Omental fat pad (tissue), 4 donors: Measurements from ENCODE around the gene PARD6G. TPM values are rescaled to one million over a fixed set of nuclear protein-coding genes. Genes with fewer than 3 reads are reported as not detected.
"Not testable (repeated sequence)": the region's sequence is repeated elsewhere in the genome, so short reads cannot be mapped to it uniquely, and the experiment has no call there.

Experiments
- ATAC-seq: fragments of 150-250 bp; one replicate; pipeline ENCODE4 v1.9.1; 2016; ENCODE audit warnings: mild to moderate bottlenecking, moderate library complexity; ENCODE audit not compliant: low FRiP score
- DNase-seq: peaks from one replicate; pipeline ENCODE4 v3.0.0-alpha.2; 2019; ENCODE audit warnings: low spot score
- total RNA-seq, 4 donors: library from RNA; depleted of rRNA; stranded (reverse); fragments of >200 nt; gene quantifications; one replicate each; pipeline ENCODE4 v1.1.0, GENCODE V29; 2016
- TF ChIP-seq, protein P1 (sequence below), 3 donors: fragments of 450-650 bp; IDR thresholded peaks; one replicate each; pipeline ENCODE4 v1.5.1; 2016 to 2017; ENCODE audit warnings: antibody characterized with exemption in 3 of 3, mild to moderate bottlenecking in 3 of 3, moderate library complexity in 2 of 3

Gene PARD6G
- total RNA-seq, 4 donors from 2014 or later, result 2.1 to 8.5 (median 3.4) TPM

- DNase-seq, result no peak
- TF ChIP-seq, protein P1, sequence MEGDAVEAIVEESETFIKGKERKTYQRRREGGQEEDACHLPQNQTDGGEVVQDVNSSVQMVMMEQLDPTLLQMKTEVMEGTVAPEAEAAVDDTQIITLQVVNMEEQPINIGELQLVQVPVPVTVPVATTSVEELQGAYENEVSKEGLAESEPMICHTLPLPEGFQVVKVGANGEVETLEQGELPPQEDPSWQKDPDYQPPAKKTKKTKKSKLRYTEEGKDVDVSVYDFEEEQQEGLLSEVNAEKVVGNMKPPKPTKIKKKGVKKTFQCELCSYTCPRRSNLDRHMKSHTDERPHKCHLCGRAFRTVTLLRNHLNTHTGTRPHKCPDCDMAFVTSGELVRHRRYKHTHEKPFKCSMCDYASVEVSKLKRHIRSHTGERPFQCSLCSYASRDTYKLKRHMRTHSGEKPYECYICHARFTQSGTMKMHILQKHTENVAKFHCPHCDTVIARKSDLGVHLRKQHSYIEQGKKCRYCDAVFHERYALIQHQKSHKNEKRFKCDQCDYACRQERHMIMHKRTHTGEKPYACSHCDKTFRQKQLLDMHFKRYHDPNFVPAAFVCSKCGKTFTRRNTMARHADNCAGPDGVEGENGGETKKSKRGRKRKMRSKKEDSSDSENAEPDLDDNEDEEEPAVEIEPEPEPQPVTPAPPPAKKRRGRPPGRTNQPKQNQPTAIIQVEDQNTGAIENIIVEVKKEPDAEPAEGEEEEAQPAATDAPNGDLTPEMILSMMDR (IDR thresholded peaks at IDR 0.05), result no peak
- ATAC-seq, result no peak
Measured at GRCh38 chr18:80227472-80227871, 19.8 kb downstream of the PARD6G start.

GRCh38 chr18:80225685-80226084 is 21.6 kb downstream of the PARD6G start:
- TF ChIP-seq, protein P1 (IDR thresholded peaks at IDR 0.05), result no peak
- no peak for ATAC-seq
- no peak for DNase-seq

GRCh38 chr18:80223581-80224148 is 23.6 kb downstream of the PARD6G start:
- TF ChIP-seq, protein P1 (IDR thresholded peaks at IDR 0.05), result no peak
- no peak for DNase-seq
- no peak for ATAC-seq

GRCh38 chr18:80219488-80219887 is 27.8 kb downstream of the PARD6G start:
- ATAC-seq, DNase-seq: not testable (repeated sequence)

DNA sequence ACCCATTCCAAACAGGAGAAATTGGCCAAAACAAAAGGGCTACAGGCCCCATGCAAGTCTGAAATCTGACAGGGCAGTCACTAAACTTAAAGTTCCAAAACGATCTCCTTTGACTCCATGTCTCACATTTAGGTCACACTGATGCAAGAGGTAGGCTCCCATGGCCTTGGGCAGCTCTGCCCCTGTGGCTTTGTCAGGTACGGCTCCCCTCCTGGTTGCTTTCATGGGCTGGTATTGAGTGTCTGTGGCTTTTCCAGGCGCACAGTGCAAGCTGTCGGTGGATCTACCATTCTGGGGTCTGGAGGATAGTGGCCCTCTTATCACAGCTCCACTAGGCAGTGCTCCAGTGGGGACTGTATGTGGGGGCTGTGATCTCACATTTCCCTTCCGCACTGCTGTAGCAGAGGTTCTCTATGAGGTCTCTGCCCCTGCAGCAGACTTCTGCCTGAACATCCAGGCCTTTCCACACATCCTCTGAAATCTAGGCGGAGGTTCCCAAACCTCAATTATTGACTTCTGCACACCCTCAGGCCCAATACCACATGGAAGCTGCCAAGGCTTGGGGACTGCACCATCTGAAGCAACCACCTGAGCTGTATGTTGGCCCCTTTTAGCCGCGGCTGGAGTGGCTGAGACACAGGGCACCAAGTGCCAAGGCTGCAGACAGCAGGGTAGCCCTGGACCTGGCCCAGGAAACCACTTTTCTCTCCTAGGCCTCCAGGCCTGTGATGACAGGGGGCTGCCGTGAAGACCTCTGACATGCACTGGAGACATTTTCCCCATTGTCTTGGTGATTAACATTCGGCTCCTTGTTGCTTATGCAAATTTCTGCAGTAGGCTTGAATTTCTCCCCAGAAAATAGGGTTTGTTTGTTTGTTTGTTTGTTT is 28.7 kb downstream of the PARD6G start:
- DNase-seq, result no peak
- ATAC-seq, result no peak
- TF ChIP-seq, protein P1 (IDR thresholded peaks at IDR 0.05), result no peak

DNA sequence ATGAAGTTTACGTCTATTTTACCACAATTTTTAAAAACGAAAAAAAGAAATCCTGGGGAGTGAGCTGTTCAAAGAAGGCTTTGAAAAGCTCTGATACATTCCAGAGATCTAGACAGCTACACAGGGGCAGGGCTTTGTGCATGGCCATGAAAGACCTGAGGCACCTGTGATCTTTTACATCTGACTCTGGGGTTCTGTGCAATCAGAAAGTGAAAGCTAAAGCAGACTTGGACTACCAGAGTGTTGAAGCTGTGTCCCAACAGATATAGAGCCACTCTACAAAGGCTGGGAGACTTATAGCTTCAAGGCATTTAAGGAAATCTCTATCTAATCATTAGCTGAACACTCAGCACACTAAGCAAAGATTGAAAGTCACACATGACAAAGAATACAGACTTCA is 34.1 kb downstream of the PARD6G start:
- TF ChIP-seq, protein P1 (IDR thresholded peaks at IDR 0.05), result no peak
- no peak for DNase-seq
- no peak for ATAC-seq

DNA sequence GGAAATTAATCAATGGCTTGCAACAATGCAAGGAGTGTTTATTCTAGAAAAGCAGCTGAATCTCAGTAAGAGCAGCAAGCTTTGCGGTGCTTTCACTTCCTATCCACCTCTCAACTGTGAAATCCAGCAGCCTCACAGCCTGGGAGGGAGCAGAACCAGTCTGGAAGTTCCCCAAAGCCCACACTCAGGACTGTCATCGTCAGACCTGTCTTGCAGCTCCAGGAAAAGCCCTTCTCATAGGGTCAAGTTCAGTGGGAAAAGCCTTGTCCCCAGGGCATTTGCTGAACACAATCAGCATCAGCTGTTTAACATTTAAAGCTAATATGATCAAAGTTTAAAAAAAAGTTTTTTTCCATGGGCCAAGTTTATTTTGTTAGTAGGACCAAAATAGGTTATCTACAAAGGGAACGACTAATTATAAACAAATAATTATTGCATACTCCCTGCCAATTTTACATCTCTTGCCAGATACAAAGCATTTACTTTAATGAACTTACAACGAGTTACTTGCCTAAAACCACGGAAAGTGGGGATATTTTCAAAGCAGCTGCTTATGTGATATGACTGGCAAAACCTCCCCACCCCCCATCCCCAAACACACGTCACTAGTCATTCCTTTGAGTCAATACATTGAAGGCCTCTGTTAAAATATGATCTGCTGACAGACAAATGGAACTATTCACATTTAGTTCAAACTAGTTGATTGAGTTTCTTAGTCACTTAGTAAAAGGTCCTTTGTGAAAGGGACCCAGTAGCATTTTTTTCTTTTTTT is 36.8 kb downstream of the PARD6G start:
- no peak for ATAC-seq
- no peak for DNase-seq

More for the DNA sequence above, 36.8 kb downstream of the PARD6G start:
- TF ChIP-seq, protein P1 (IDR thresholded peaks at IDR 0.05), result no peak
